Tongue (tissue), 2 donors: ENCODE results near the gene LYRM2. TPM values are rescaled to one million over a fixed set of nuclear protein-coding genes. Genes with fewer than 3 reads are reported as not detected.

ENCODE experiments used
- DNase-seq: peaks from one replicate; pipeline ENCODE4 v3.0.0-alpha.2; 2015
- total RNA-seq: library from RNA; depleted of rRNA; stranded (reverse); fragments of >200 nt; gene quantifications from one replicate; pipeline ENCODE4 v1.2.3, GENCODE V29; 2014

LYRM2 gene
- total RNA-seq, 1 donor from 2014 or later: 26.4 TPM

GRCh38 chr6:89555031-89555430 lies 83.5 kb downstream of the LYRM2 start:
- no peak for DNase-seq

- DNase-seq: no peak
Observed at GRCh38 chr6:89554106-89554505, 84.4 kb downstream of the LYRM2 start.

- no peak for DNase-seq
Observed at GRCh38 chr6:89553431-89553830, 85.1 kb downstream of the LYRM2 start.

- no peak for DNase-seq
Observed at GRCh38 chr6:89547281-89547680, 91.3 kb downstream of the LYRM2 start.

GRCh38 chr6:89542866-89543265 lies 95.7 kb downstream of the LYRM2 start:
- no peak for DNase-seq

- DNase-seq: no peak
Observed at GRCh38 chr6:89542081-89542857, 96.3 kb downstream of the LYRM2 start.

GRCh38 chr6:89539779-89540178 lies 98.8 kb downstream of the LYRM2 start:
- no peak for DNase-seq

GRCh38 chr6:89536231-89536630 lies 102.3 kb downstream of the LYRM2 start:
- peak; percentile 48 for DNase-seq

GRCh38 chr6:89530982-89531381 lies 107.6 kb downstream of the LYRM2 start:
- peak; percentile 47 for DNase-seq

- no peak for DNase-seq
Observed at GRCh38 chr6:89528866-89529265, 109.7 kb downstream of the LYRM2 start.

- DNase-seq: no peak
Observed at GRCh38 chr6:89527634-89528033, 110.9 kb downstream of the LYRM2 start.

GRCh38 chr6:89526563-89526869 lies 112.0 kb downstream of the LYRM2 start:
- no peak for DNase-seq

- DNase-seq: no peak
Observed at GRCh38 chr6:89525786-89526562, 112.6 kb downstream of the LYRM2 start.

- no peak for DNase-seq
Observed at GRCh38 chr6:89522778-89523177, 115.8 kb downstream of the LYRM2 start.

- no peak for DNase-seq
Observed at GRCh38 chr6:89520736-89521135, 117.8 kb downstream of the LYRM2 start.

GRCh38 chr6:89518352-89519055 lies 120.0 kb downstream of the LYRM2 start:
- peak; percentile 16 for DNase-seq

Other genes with a start within 250 kb of the LYRM2 start
- gene RRAGD, start 226.5 kb downstream of the LYRM2 start, total RNA-seq: 72.8 TPM
- 17.8 TPM for gene ANKRD6, start 205.6 kb downstream of the LYRM2 start, total RNA-seq
- 36.0 TPM for gene MDN1, start 181.0 kb upstream of the LYRM2 start, total RNA-seq
- gene CASP8AP2, start 191.1 kb upstream of the LYRM2 start, total RNA-seq: 26.9 TPM